Endothelial cell of hepatic sinusoid (primary cell): ENCODE results near the gene ZER1.

Experiments
- in situ Hi-C: cut with HindIII; loops from 2 replicates; pipeline ENCODE4 v1.10.0; 2017; ENCODE audit warnings: low sequenced_read_pairs

The ZER1 gene

GRCh38 chr9:128743421-128743820 is 28.3 kb downstream of the ZER1 start:
- in situ Hi-C loops = no loop called here

GRCh38 chr9:128742401-128742800 is 29.3 kb downstream of the ZER1 start:
- in situ Hi-C loops = no loop called here

GRCh38 chr9:128735373-128735772 is 36.4 kb downstream of the ZER1 start:
- in situ Hi-C loops = no loop called here

- in situ Hi-C loops = no loop called here
Measured at GRCh38 chr9:128733256-128733655, 38.5 kb downstream of the ZER1 start.

GRCh38 chr9:128732576-128732975 is 39.2 kb downstream of the ZER1 start:
- in situ Hi-C loops = no loop called here

- in situ Hi-C loops = no loop called here
Measured at GRCh38 chr9:128731691-128732090, 40.0 kb downstream of the ZER1 start.

- in situ Hi-C loops = no loop called here
Measured at GRCh38 chr9:128731093-128731492, 40.6 kb downstream of the ZER1 start.

- in situ Hi-C loops = loop anchor here (5.0 kb wide), 2 partner anchors 38 to 77 kb away; no protein-coding TSS in a partner anchor
Measured at GRCh38 chr9:128729766-128730517, 41.8 kb downstream of the ZER1 start.

GRCh38 chr9:128729302-128729701 is 42.4 kb downstream of the ZER1 start:
- in situ Hi-C loops = loop anchor here (5.0 kb wide), 2 partner anchors 37 to 78 kb away; no protein-coding TSS in a partner anchor

GRCh38 chr9:128728298-128728697 is 43.4 kb downstream of the ZER1 start:
- in situ Hi-C loops = loop anchor here (5.0 kb wide), 2 partner anchors 36 to 79 kb away; no protein-coding TSS in a partner anchor

GRCh38 chr9:128727640-128728248 is 44.0 kb downstream of the ZER1 start:
- in situ Hi-C loops = loop anchor here (5.0 kb wide), 2 partner anchors 35 to 80 kb away; no protein-coding TSS in a partner anchor

- in situ Hi-C loops = loop anchor here (5.0 kb wide), 2 partner anchors 32 to 83 kb away; no protein-coding TSS in a partner anchor
Measured at GRCh38 chr9:128724744-128725211, 46.9 kb downstream of the ZER1 start.

GRCh38 chr9:128723866-128724743 is 47.6 kb downstream of the ZER1 start, which contains the start of gene ZDHHC12:
Gene ZDHHC12 (minus strand): TSS chr9:128724127. CDS start chr9:128724093, 34 bp downstream.
- in situ Hi-C loops = no loop called here

GRCh38 chr9:128723352-128723865 is 48.3 kb downstream of the ZER1 start:
- in situ Hi-C loops = no loop called here

GRCh38 chr9:128722380-128723351 is 49.1 kb downstream of the ZER1 start:
- in situ Hi-C loops = no loop called here

GRCh38 chr9:128721487-128722010 is 50.2 kb downstream of the ZER1 start:
- in situ Hi-C loops = no loop called here

- in situ Hi-C loops = no loop called here
Measured at GRCh38 chr9:128720841-128721486, 50.8 kb downstream of the ZER1 start.

GRCh38 chr9:128719919-128720605 is 51.7 kb downstream of the ZER1 start:
- in situ Hi-C loops = no loop called here
